HG03108 (cell line): ENCODE data around the gene LIME1.

Experiments
- ATAC-seq: cut with Tn5 transposase; IDR thresholded peaks from one replicate; pipeline ENCODE4 v1.9.1; 2021; ENCODE audit warnings: moderate library complexity; ENCODE audit not compliant: unreplicated experiment

LIME1 gene, protein sequence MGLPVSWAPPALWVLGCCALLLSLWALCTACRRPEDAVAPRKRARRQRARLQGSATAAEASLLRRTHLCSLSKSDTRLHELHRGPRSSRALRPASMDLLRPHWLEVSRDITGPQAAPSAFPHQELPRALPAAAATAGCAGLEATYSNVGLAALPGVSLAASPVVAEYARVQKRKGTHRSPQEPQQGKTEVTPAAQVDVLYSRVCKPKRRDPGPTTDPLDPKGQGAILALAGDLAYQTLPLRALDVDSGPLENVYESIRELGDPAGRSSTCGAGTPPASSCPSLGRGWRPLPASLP

GRCh38 chr20:63735859-63736718 lies at the start of gene LIME1:
LIME1 (plus strand) TSS chr20:63736664; CDS start chr20:63737550, 886 bp downstream.
- ATAC-seq = no peak

- ATAC-seq = no peak
Observed at GRCh38 chr20:63687419-63688178, 48.9 kb upstream of the LIME1 start.

DNA sequence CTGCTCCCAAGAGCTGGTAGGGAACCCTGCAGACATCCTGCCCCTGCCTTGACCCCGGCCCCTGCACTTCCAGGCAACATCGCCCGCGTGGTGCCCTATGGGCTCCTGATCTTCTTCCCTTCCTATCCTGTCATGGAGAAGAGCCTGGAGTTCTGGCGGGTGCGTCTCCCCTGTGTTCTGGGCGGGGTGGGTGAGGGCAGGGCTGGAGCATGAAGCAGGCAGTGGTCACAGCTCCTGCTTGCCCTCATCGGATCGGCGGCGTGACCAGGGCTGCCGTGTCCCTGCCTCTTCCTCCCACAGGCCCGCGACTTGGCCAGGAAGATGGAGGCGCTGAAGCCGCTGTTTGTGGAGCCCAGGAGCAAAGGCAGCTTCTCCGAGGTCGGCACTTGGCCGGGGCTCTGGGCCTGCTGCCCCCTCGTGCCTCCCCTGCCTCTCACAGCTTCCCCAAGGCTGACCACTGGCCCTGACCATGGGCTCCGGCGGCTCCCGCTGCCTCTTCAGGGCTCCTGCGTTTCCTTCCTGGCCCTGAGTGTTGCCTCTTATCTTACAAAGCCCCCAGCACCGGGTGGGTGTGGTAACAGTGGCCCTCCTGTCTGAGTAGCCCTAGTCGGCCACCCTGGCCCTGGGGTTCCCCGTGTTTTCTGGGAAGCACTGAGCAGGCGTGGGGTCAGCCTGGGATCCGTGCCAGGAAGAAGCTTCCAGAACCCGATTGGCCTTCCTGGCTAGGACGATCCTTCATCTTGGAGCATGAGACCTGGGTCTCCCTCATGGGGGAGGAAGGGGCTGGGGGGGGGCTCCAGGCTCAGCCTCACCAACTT lies 48.0 kb upstream of the LIME1 start:
- ATAC-seq = no peak

GRCh38 chr20:63689046-63690002 lies 47.1 kb upstream of the LIME1 start:
- ATAC-seq = no peak

DNA sequence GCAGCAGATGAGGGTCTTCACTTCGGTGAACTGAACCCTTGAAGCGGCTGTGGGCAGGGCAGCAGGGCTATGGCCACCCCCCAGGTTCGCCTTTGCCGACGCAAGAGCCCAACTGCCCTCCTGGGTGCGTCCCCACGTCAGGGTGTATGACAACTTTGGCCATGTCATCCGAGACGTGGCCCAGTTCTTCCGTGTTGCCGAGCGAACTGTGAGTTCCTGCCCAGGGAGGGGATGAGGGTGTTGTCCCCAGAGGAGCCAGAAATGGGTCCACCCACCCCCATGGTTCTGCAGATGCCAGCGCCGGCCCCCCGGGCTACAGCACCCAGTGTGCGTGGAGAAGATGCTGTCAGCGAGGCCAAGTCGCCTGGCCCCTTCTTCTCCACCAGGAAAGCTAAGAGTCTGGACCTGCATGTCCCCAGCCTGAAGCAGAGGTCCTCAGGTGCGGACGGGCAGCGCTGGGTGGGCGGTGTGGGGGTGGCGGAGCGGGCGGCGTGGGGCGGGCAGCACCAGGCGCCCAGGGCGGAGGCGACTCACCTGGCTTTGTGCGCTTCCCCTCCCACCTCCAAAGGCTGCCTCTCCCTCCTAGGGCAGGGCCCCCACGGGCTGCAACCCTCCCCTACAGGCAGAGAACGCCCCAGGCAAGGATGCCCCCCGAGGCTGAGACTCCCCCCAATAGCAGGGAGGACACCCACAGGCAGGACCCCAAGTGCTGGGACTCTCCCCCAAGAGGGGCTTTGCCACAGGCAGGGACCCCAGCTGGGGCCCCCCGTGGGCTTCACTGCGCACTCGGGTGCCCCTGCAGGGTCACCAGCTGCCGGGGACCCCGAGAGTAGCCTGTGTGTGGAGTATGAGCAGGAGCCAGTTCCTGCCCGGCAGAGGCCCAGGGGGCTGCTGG lies 46.2 kb upstream of the LIME1 start:
- ATAC-seq = no peak

DNA sequence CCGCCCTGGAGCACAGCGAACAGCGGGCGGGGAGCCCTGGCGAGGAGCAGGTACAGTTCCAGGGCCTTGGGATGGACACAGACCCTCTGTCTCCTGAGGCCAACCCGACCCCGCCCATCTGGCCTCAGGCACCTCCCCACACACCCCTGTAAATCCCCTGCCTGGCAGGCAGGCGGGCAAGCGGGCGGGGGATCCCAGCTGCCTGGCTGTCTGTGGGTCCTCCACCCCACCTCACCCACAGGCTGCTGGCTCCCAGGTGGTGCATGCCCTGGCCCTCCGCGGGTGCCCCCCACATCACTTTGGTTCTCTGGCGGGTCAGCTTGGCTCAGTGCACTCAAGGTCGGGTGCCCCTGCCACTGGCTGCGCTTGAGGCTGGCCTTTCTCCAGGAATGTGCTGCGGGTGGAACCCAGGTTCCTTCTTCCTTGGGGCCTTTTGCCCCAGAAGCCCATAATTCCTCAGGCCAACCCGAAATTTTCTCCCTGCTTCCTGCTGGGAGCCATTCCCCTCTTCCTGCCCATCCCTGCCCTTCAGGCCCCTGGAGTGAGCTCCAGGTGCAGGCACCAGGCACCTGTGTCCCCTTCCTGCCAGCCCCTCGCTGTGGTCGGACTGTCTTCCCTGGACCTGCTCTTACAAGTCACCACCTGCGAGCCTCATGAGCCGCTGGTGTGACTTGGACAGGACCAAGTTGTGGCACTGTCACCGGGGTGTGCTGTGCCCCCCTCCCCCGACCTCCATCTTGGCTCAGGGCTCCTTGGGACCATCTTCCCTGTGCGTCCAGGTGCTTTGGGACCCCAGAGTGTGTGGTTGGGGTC lies 45.4 kb upstream of the LIME1 start:
- ATAC-seq = no peak

DNA sequence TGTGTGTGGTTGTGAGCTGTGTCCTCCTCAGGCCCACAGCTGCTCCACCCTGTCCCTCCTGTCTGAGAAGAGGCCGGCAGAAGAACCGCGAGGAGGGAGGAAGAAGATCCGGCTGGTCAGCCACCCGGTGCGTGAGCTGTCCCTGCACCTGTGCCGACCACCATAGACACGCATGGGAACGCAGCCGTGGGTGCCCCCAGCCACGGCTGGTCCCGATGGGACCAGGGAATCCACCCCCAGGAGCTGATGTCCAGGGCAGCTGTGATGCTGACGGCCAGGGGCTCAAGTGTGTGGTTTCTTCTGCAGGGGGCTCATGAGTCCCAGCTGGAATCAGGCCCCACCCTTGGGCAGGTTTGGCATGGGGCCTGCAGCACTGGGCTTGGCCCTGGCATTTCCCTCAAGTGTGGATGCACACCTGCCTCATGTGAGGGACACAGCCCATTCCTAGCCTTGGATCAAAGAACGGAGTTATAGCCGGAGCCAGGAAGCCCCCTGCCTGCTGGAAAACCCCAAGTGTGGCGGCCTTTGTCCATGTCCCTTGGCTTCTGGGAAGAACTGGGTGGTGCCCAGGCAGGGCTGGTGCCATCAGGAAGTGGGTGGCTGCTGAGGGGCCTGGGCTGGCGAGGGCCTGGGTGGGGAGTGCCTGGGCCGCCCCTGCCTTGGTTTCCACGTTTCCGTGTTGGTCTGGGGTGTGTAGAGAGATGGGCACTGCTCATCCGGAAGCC lies 44.6 kb upstream of the LIME1 start:
- ATAC-seq = no peak

- no peak for ATAC-seq
Observed at GRCh38 chr20:63692436-63693082, 43.9 kb upstream of the LIME1 start.

DNA sequence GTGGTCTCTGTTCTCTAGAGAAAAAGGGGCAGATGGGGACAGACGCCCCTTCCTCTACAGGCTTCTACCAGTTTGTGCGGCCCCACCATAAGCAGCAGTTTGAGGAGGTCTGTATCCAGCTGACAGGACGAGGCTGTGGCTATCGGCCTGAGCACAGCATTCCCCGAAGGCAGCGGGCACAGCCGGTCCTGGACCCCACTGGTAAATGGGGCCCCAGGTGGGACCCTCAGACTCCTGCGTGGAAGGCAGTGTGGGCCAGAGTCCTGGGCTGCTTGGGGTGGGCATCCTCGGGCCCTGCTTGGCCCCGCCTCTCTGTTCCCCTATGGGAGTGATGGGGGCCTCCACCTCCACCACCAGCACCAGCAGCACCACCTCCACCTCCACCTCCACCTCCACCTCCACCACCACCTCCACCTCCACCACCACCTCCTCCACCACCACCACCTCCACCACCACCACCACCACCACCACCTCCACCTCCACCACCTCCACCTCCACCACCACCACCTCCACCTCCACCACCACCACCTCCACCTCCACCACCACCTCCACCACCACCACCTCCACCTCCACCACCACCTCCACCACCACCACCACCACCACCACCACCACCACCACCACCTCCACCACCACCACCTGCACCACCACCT lies 43.3 kb upstream of the LIME1 start:
- no peak for ATAC-seq

GRCh38 chr20:63693733-63694583 lies 42.5 kb upstream of the LIME1 start:
- no peak for ATAC-seq

- ATAC-seq = no peak
Observed at GRCh38 chr20:63694584-63695423, 41.7 kb upstream of the LIME1 start.

- no peak for ATAC-seq
Observed at GRCh38 chr20:63695424-63696305, 40.8 kb upstream of the LIME1 start.

- ATAC-seq = no peak
Observed at GRCh38 chr20:63696306-63696627, 40.2 kb upstream of the LIME1 start.
